OCI-LY7 (cell line): ENCODE data around the gene ERICH2. TPM values are rescaled to one million over a fixed set of nuclear protein-coding genes. Genes with fewer than 3 reads are reported as not detected.

Experiments
- BruUV-seq: library from RNA; stranded (reverse); fragments of 400-500 nt; replicated peaks from 2 replicates; lab custom pipeline; 2021; lab: Mats Ljungman, UMichigan
- CTCF ChIA-PET: fragments of 300-600 bp; sonication (Branson Sonifier 250); formaldehyde crosslinking; loops from one replicate; lab custom pipeline; 2022; ENCODE audit warnings: antibody characterized with exemption; ENCODE audit not compliant: unreplicated experiment; lab: Charles Lee
- POLR2A ChIA-PET: fragments of 300-600 bp; sonication (Branson Sonifier 250); formaldehyde crosslinking; loops from one replicate; lab custom pipeline; 2022; ENCODE audit warnings: antibody characterized with exemption; lab: Charles Lee
- DNase-seq: peaks from one replicate; pipeline ENCODE4 v3.0.0-alpha.2; 2015; ENCODE audit warnings: low spot score
- H2AFZ ChIP-seq: fragments of 200-600 bp; sonication (generic), shearing (Covaris generic); 2 replicates; pipeline ENCODE4 v1.6.1; 2014; ENCODE audit warnings: mild to moderate bottlenecking, antibody characterized with exemption, low read length, moderate library complexity
- H3K27ac ChIP-seq: fragments of 200-600 bp; sonication (generic); 2 replicates; pipeline ENCODE4 v1.5.1; 2014; ENCODE audit warnings: mixed run types, low read depth, mild to moderate bottlenecking, moderate library complexity, low read length, inconsistent platforms; ENCODE audit not compliant: poor library complexity, severe bottlenecking
- H3K36me3 ChIP-seq: fragments of 200-600 bp; sonication (generic); 2 replicates; pipeline ENCODE4 v1.6.1; 2014; ENCODE audit warnings: mild to moderate bottlenecking, antibody characterized with exemption, low read length, moderate library complexity, mixed read lengths; ENCODE audit not compliant: insufficient read depth
- H3K4me1 ChIP-seq: fragments of 200-600 bp; sonication (generic); 2 replicates; pipeline ENCODE4 v1.5.1; 2014; ENCODE audit warnings: mild to moderate bottlenecking, low read length; ENCODE audit not compliant: insufficient read depth, poor library complexity, severe bottlenecking
- H3K4me2 ChIP-seq: fragments of 200-600 bp; sonication (generic); 2 replicates; pipeline ENCODE4 v1.6.1; 2014; ENCODE audit warnings: mild to moderate bottlenecking, low read length
- H3K4me3 ChIP-seq: fragments of 200-600 bp; sonication (generic); 2 replicates; pipeline ENCODE4 v1.5.1; 2014; ENCODE audit warnings: mild to moderate bottlenecking, low read depth, low read length; ENCODE audit not compliant: poor library complexity, severe bottlenecking
- H3K79me2 ChIP-seq: fragments of 200-600 bp; sonication (generic); 2 replicates; pipeline ENCODE4 v1.6.1; 2016; ENCODE audit warnings: low read depth, mild to moderate bottlenecking, low read length, moderate library complexity, mixed read lengths; ENCODE audit not compliant: insufficient read depth
- H3K9me2 ChIP-seq: fragments of 200-600 bp; sonication (generic); 2 replicates; pipeline ENCODE4 v1.6.1; 2016; ENCODE audit warnings: mild to moderate bottlenecking, low read length, mixed read lengths; ENCODE audit not compliant: insufficient read depth
- H3K9me3 ChIP-seq: fragments of 200-600 bp; sonication (generic); 2 replicates; pipeline ENCODE4 v1.6.1; 2014; ENCODE audit warnings: mild to moderate bottlenecking, mixed run types, low read length, mixed read lengths
- H4K20me1 ChIP-seq: fragments of 200-600 bp; sonication (generic); 2 replicates; pipeline ENCODE4 v1.6.1; 2014; ENCODE audit warnings: mild to moderate bottlenecking, antibody characterized with exemption, low read length, moderate library complexity, mixed read lengths; ENCODE audit not compliant: insufficient read depth
- CTCF ChIP-seq: fragments of 200-600 bp; sonication (generic); conservative IDR thresholded peaks from 2 replicates; pipeline ENCODE4 v1.5.1; 2014; ENCODE audit warnings: mild to moderate bottlenecking, antibody characterized with exemption, low read length, moderate library complexity, mixed read lengths
- EZH2phosphoT487 ChIP-seq: fragments of 200-600 bp; sonication (generic); IDR thresholded peaks from 2 replicates; pipeline ENCODE4 v1.6.1; 2018; ENCODE audit warnings: low read depth, borderline replicate concordance, mild to moderate bottlenecking, mixed run types, antibody characterized with exemption, low read length, moderate library complexity, mixed read lengths
- intact Hi-C: fragments of 100-400 bp; cut with micrococcal nuclease; formaldehyde crosslinking; loops from one replicate; pipeline ENCODE4 v1.10.0; 2022; ENCODE audit not compliant: unreplicated experiment
- total RNA-seq, 2 experiments: library from RNA; depleted of rRNA in 1 of 2; stranded (reverse); fragments of >200 nt in 1 of 2; shearing (Covaris generic) in 1 of 2; gene quantifications; 2 replicates each; pipeline ENCODE4 v1.2.3, GENCODE V29; 2014 to 2022

ERICH2 gene
- total RNA-seq, 2 experiments from 2014 or later = not detected

- no peak for TF ChIP-seq EZH2phosphoT487
- TF ChIP-seq CTCF = no peak
- no peak overlapping the region for H3K27ac ChIP-seq
- CTCF ChIA-PET = interaction anchor here (0.6 kb wide), 1 partner anchor 27 kb away, joined by 3 read pairs; no protein-coding TSS in a partner anchor
- H3K4me2 ChIP-seq = peak overlapping the region; percentile 46; the same call in 1 of the 2 replicates
- H2AFZ ChIP-seq = no peak overlapping the region
- POLR2A ChIA-PET = no interaction called here
- BruUV-seq = no TSS peak
- intact Hi-C loops = no loop called here
- no peaks in the 10 kb centered on the region for H3K36me3 ChIP-seq
- DNase-seq = no peak
- no peaks in the 10 kb centered on the region for H3K4me1 ChIP-seq
- no peaks in the 10 kb centered on the region for H3K9me3 ChIP-seq
- no peaks in the 10 kb centered on the region for H4K20me1 ChIP-seq
- H3K9me2 ChIP-seq = no peaks in the 10 kb centered on the region
- no peak overlapping the region for H3K4me3 ChIP-seq
- no peaks in the 10 kb centered on the region for H3K79me2 ChIP-seq
These were observed 50.8 kb downstream of the ERICH2 start for GRCh38 chr2:170820757-170821530.

- no peak overlapping the region for H3K4me3 ChIP-seq
- no TSS peak for BruUV-seq
- H3K4me2 ChIP-seq = no peak overlapping the region
- DNase-seq = no peak
- no peak for TF ChIP-seq EZH2phosphoT487
- TF ChIP-seq CTCF = no peak
- no peaks in the 10 kb centered on the region for H3K36me3 ChIP-seq
- no peaks in the 10 kb centered on the region for H3K79me2 ChIP-seq
- POLR2A ChIA-PET = no interaction called here
- intact Hi-C loops = no loop called here
- H2AFZ ChIP-seq = no peak overlapping the region
- H3K9me2 ChIP-seq = no peaks in the 10 kb centered on the region
- H3K27ac ChIP-seq = no peak overlapping the region
- CTCF ChIA-PET = no interaction called here
- no peaks in the 10 kb centered on the region for H3K9me3 ChIP-seq
- no peaks in the 10 kb centered on the region for H4K20me1 ChIP-seq
- no peaks in the 10 kb centered on the region for H3K4me1 ChIP-seq
These were observed 51.5 kb downstream of the ERICH2 start for GRCh38 chr2:170821531-170822289.
